H9 (cell line): ENCODE data around the gene TACC2. TPM values are rescaled to one million over a fixed set of nuclear protein-coding genes. Genes with fewer than 3 reads are reported as not detected.

Experiments used
- DNase-seq: peaks from one replicate; pipeline ENCODE4 v3.0.0-alpha.2; 2017
- H2AFZ ChIP-seq: one replicate; pipeline ENCODE4 v1.6.1; 2013; ENCODE audit warnings: mild to moderate bottlenecking, low read length, control low read depth, moderate library complexity
- H2AK5ac ChIP-seq: 2 replicates; pipeline ENCODE4 v1.6.1; 2013; ENCODE audit warnings: low read length, control low read depth, mixed read lengths; ENCODE audit not compliant: insufficient read length
- H2BK120ac ChIP-seq: one replicate; pipeline ENCODE4 v1.6.1; 2013; ENCODE audit warnings: low read depth, mild to moderate bottlenecking, low read length, control low read depth, inconsistent platforms; ENCODE audit not compliant: poor library complexity, severe bottlenecking
- H2BK12ac ChIP-seq: 2 replicates; pipeline ENCODE4 v1.6.1; 2013; ENCODE audit warnings: low read length, control low read depth, mixed read lengths, low read depth; ENCODE audit not compliant: insufficient read length
- H2BK15ac ChIP-seq: 2 replicates; pipeline ENCODE4 v1.6.1; 2013; ENCODE audit warnings: low read depth, low read length, control low read depth
- H2BK20ac ChIP-seq: one replicate; pipeline ENCODE4 v1.6.1; 2013; ENCODE audit warnings: low read depth, mild to moderate bottlenecking, low read length, control low read depth, inconsistent platforms; ENCODE audit not compliant: poor library complexity, severe bottlenecking
- H2BK5ac ChIP-seq: 2 replicates; pipeline ENCODE4 v1.6.1; 2013; ENCODE audit warnings: low read length, control low read depth, mixed read lengths; ENCODE audit not compliant: insufficient read length
- H3K14ac ChIP-seq: 2 replicates; pipeline ENCODE4 v1.6.1; 2013; ENCODE audit warnings: low read length, control low read depth; ENCODE audit not compliant: insufficient read depth
- H3K18ac ChIP-seq: 2 replicates; pipeline ENCODE4 v1.6.1; 2013; ENCODE audit warnings: low read depth, mild to moderate bottlenecking, mixed read lengths, low read length, control low read depth; ENCODE audit not compliant: insufficient read length
- H3K23ac ChIP-seq: 2 replicates; pipeline ENCODE4 v1.6.1; 2013; ENCODE audit warnings: low read length, control low read depth, mixed read lengths, low read depth; ENCODE audit not compliant: insufficient read length
- H3K23me2 ChIP-seq: 2 replicates; pipeline ENCODE4 v1.6.1; 2013; ENCODE audit warnings: low read depth, mild to moderate bottlenecking, mixed read lengths, low read length, control low read depth; ENCODE audit not compliant: insufficient read length, poor library complexity, severe bottlenecking
- H3K27ac ChIP-seq: 2 replicates; pipeline ENCODE4 v1.5.1; 2013; ENCODE audit warnings: low read length, control low read depth, mixed read lengths, low read depth; ENCODE audit not compliant: insufficient read length
- H3K27me3 ChIP-seq: 2 replicates; pipeline ENCODE4 v1.6.1; 2013; ENCODE audit warnings: low read length, control low read depth, inconsistent platforms; ENCODE audit not compliant: insufficient read depth
- H3K4ac ChIP-seq: 2 replicates; pipeline ENCODE4 v1.6.1; 2013; ENCODE audit warnings: low read depth, mild to moderate bottlenecking, control low read depth, inconsistent platforms, low read length, moderate library complexity
- H3K4me1 ChIP-seq: 2 replicates; pipeline ENCODE4 v1.6.1; 2013; ENCODE audit warnings: low read length, control low read depth, inconsistent platforms; ENCODE audit not compliant: insufficient read depth
- H3K4me2 ChIP-seq: 2 replicates; pipeline ENCODE4 v1.6.1; 2013; ENCODE audit warnings: low read length, control low read depth, mixed read lengths; ENCODE audit not compliant: insufficient read length, insufficient read depth
- H3K56ac ChIP-seq: 2 replicates; pipeline ENCODE4 v1.6.1; 2013; ENCODE audit warnings: low read depth, mild to moderate bottlenecking, mixed read lengths, low read length, control low read depth; ENCODE audit not compliant: insufficient read length
- H3K79me1 ChIP-seq: 2 replicates; pipeline ENCODE4 v1.6.1; 2013; ENCODE audit warnings: low read depth, mild to moderate bottlenecking, moderate library complexity, low read length, control low read depth, inconsistent platforms; ENCODE audit not compliant: insufficient read depth, poor library complexity, severe bottlenecking
- H3K79me2 ChIP-seq: 2 replicates; pipeline ENCODE4 v1.6.1; 2013; ENCODE audit warnings: low read length, control low read depth, inconsistent platforms; ENCODE audit not compliant: insufficient read depth
- H3K9ac ChIP-seq: 2 replicates; pipeline ENCODE4 v1.6.1; 2013; ENCODE audit warnings: low read length, control low read depth, mixed read lengths; ENCODE audit not compliant: insufficient read length; ENCODE audit errors: extremely low read depth
- H3K9me3 ChIP-seq: one replicate; pipeline ENCODE4 v1.6.1; 2013; ENCODE audit warnings: low read depth, low read length, inconsistent platforms; ENCODE audit not compliant: control insufficient read depth
- H3T11ph ChIP-seq: one replicate; pipeline ENCODE4 v1.6.1; 2013; ENCODE audit warnings: mild to moderate bottlenecking, low read length, control low read depth, inconsistent platforms
- H4K20me1 ChIP-seq: one replicate; pipeline ENCODE4 v1.6.1; 2013; ENCODE audit not compliant: control insufficient read depth, insufficient read length, insufficient read depth
- H4K5ac ChIP-seq: 2 replicates; pipeline ENCODE4 v1.6.1; 2013; ENCODE audit warnings: low read depth, mild to moderate bottlenecking, mixed read lengths, low read length, control low read depth; ENCODE audit not compliant: insufficient read length
- H4K8ac ChIP-seq: replicated peaks from 2 replicates; pipeline ENCODE4 v1.6.1; 2013; ENCODE audit warnings: low read length, control low read depth, mixed read lengths, low read depth; ENCODE audit not compliant: insufficient read length
- H4K91ac ChIP-seq: 2 replicates; pipeline ENCODE4 v1.6.1; 2013; ENCODE audit warnings: low read depth, mild to moderate bottlenecking, moderate library complexity, mixed read lengths, low read length, control low read depth; ENCODE audit not compliant: insufficient read length
- H3K27ac Mint-ChIP-seq, 3 experiments: 2 replicates in 2 of 3; 3 replicates in 1 of 3; pipeline ENCODE4 v1.8.0; 2020 to 2021; ENCODE audit warnings: mixed read lengths in 3 of 3, mild to moderate bottlenecking in 1 of 3, moderate library complexity in 1 of 3
- H3K27me3 Mint-ChIP-seq: 2 replicates; pipeline ENCODE4 v1.8.0; 2021; ENCODE audit warnings: low read depth, mild to moderate bottlenecking, moderate library complexity, mixed read lengths
- H3K36me3 Mint-ChIP-seq, 3 experiments: 2 replicates in 2 of 3; 3 replicates in 1 of 3; pipeline ENCODE4 v1.8.0; 2020 to 2021; ENCODE audit warnings: low read depth in 3 of 3, mixed read lengths in 3 of 3; ENCODE audit not compliant: insufficient read depth in 1 of 3
- H3K4me1 Mint-ChIP-seq, 2 experiments: 2 replicates each; pipeline ENCODE4 v1.8.0; 2020; ENCODE audit warnings: mixed read lengths in 2 of 2
- H3K4me3 Mint-ChIP-seq, 2 experiments: 2 replicates in 1 of 2; 3 replicates in 1 of 2; pipeline ENCODE4 v1.8.0; 2020 to 2021; ENCODE audit warnings: mild to moderate bottlenecking in 2 of 2, mixed read lengths in 2 of 2, moderate library complexity in 1 of 2
- H3K9me3 Mint-ChIP-seq, 2 experiments: 2 replicates in 1 of 2; 3 replicates in 1 of 2; pipeline ENCODE4 v1.8.0; 2020; ENCODE audit warnings: mild to moderate bottlenecking in 2 of 2, mixed read lengths in 2 of 2, moderate library complexity in 1 of 2
- WGBS: extraction: QIAGEN DNeasy Blood & Tissue Kit; methylation state at CpG from one replicate; pipeline ENCODE4 v1.1.7; 2013; ENCODE audit warnings: missing lambda C conversion rate, low lambda C conversion rate, mixed read lengths; ENCODE audit not compliant: insufficient read length; ENCODE audit errors: extremely low coverage; 5-methylcytosine and 5-hydroxymethylcytosine counted together
- total RNA-seq: library from RNA; stranded (reverse); gene quantifications from 2 replicates; pipeline ENCODE4 v1.2.1, GENCODE V29; 2021
- TF ChIP-seq, protein P1 (sequence below): fragments of 200-600 bp; sonication (generic); conservative IDR thresholded peaks from 3 replicates; pipeline ENCODE4 v1.8.0; 2021; ENCODE audit warnings: antibody characterized with exemption, mild to moderate bottlenecking

The TACC2 gene
- total RNA-seq, 1 experiment from 2014 or later: 58.1 TPM

DNA sequence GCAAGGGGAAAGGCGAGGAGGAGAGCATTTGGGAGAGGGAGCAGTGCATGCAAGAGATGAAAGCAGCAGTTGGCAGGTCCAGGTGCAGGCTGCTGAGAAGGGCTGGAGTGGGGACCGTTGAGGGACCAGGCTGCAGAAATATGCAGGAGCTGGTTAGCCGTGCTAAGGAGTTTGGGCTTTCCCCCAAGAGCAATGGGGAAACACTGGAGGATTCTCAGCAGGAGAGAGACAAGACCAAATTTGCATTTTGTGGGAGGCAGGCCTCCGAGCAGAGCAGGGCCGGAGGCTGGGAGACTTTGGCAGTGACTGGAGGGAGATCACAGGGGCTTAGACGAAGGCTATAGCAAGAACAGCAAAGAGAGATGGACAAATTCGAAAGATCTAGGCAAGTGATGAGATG, 293.9 kb downstream of the TACC2 start:
- Mint-ChIP-seq H3K27me3 (peaks cover 1% of the 10 kb centered on the region; the same call in 1 of the 2 replicates), H3K36me3 (no peaks in the 10 kb centered on the region), H3K27ac (no peak overlapping the region), H3K9me3 (no peaks in the 10 kb centered on the region), H3K4me3 (no peak overlapping the region), H3K4me1 (peaks cover 29 to 37% of the 10 kb centered on the region in 2 experiments)
- Histone ChIP-seq H3K23me2 (no peaks in the 10 kb centered on the region), H3K27ac (no peak overlapping the region), H4K5ac (no peak overlapping the region), H2AK5ac (no peak overlapping the region), H2BK20ac (no peak overlapping the region), H3K27me3 (no peaks in the 10 kb centered on the region), H4K91ac (no peak overlapping the region), H2BK120ac (no peak overlapping the region), H3K23ac (no peak overlapping the region), H2AFZ (no peak overlapping the region), H2BK5ac (no peak overlapping the region), H3K4me1 (peaks cover 5% of the 10 kb centered on the region; the same call in 1 of the 2 replicates), H3K14ac (no peak overlapping the region), H3K18ac (no peak overlapping the region), H2BK15ac (no peak overlapping the region), H3T11ph (no peak overlapping the region), H3K4me2 (no peak overlapping the region), H3K56ac (no peak overlapping the region), H3K9me3 (no peaks in the 10 kb centered on the region), H2BK12ac (no peak overlapping the region), H3K4ac (no peak overlapping the region), H3K79me1 (no peaks in the 10 kb centered on the region), H3K9ac (no peak overlapping the region), H4K20me1 (no peaks in the 10 kb centered on the region), H4K8ac (no peak overlapping the region), H3K79me2 (no peaks in the 10 kb centered on the region)
- TF ChIP-seq, protein P1, sequence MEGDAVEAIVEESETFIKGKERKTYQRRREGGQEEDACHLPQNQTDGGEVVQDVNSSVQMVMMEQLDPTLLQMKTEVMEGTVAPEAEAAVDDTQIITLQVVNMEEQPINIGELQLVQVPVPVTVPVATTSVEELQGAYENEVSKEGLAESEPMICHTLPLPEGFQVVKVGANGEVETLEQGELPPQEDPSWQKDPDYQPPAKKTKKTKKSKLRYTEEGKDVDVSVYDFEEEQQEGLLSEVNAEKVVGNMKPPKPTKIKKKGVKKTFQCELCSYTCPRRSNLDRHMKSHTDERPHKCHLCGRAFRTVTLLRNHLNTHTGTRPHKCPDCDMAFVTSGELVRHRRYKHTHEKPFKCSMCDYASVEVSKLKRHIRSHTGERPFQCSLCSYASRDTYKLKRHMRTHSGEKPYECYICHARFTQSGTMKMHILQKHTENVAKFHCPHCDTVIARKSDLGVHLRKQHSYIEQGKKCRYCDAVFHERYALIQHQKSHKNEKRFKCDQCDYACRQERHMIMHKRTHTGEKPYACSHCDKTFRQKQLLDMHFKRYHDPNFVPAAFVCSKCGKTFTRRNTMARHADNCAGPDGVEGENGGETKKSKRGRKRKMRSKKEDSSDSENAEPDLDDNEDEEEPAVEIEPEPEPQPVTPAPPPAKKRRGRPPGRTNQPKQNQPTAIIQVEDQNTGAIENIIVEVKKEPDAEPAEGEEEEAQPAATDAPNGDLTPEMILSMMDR: no peak
- no CpG with 5 or more reads among the region's 7 CpGs for WGBS
- DNase-seq: no peak
